ENCODE measurements around the gene RHBDL3.

DNA sequence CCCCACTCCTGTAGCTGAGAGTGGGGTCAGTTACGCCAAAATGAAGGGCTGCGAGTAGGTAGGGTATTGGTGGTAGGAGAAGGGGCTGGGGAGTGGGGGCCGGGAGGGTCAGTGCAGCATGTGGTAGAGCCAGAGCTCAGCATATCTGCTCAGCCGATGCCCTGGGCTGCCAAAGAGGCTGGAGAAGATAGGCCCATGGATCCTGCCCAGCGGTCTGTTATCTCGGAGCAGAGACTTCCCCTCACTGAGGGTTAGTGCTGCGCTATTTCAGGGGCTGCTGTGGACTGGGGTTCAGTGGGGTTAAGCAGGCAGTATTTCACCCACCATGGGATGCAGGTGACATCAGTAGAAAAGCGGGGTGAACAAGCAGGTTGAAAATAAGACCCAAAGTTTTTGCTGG lies 19.7 kb downstream of the RHBDL3 start:
- TF ChIP-seq, protein P1, sequence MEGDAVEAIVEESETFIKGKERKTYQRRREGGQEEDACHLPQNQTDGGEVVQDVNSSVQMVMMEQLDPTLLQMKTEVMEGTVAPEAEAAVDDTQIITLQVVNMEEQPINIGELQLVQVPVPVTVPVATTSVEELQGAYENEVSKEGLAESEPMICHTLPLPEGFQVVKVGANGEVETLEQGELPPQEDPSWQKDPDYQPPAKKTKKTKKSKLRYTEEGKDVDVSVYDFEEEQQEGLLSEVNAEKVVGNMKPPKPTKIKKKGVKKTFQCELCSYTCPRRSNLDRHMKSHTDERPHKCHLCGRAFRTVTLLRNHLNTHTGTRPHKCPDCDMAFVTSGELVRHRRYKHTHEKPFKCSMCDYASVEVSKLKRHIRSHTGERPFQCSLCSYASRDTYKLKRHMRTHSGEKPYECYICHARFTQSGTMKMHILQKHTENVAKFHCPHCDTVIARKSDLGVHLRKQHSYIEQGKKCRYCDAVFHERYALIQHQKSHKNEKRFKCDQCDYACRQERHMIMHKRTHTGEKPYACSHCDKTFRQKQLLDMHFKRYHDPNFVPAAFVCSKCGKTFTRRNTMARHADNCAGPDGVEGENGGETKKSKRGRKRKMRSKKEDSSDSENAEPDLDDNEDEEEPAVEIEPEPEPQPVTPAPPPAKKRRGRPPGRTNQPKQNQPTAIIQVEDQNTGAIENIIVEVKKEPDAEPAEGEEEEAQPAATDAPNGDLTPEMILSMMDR (IDR thresholded peaks at IDR 0.05; ENCODE audit: insufficient read depth, low read length, poor library complexity, severe bottlenecking) = no peak
- no peak for TF ChIP-seq EZH2phosphoT487 (conservative IDR thresholded peaks at IDR 0.05; ENCODE audit: low read length)

Data from SU-DHL-6 (cell line).